SK-N-SH (cell line): ENCODE measurements around the gene ATP2A1. TPM values are rescaled to one million over a fixed set of nuclear protein-coding genes. Genes with fewer than 3 reads are reported as not detected.
"Not testable (repeated sequence)": the region's sequence is repeated elsewhere in the genome, so short reads cannot be mapped to it uniquely, and the experiment has no call there.

Experiments used
- CTCF ChIA-PET: fragments of 300-600, 350-600 bp; formaldehyde crosslinking; extraction: SDS; loops from one replicate; lab custom pipeline; 2021; lab: Yijun Ruan, JAX
- POLR2A ChIA-PET: fragments of 350-600 bp; sonication (Branson Sonifier 250); formaldehyde crosslinking; extraction: SDS; loops from one replicate; lab custom pipeline; 2020; ENCODE audit warnings: antibody characterized with exemption, inconsistent platforms; lab: Yijun Ruan, JAX
- DNase-seq: peaks from one replicate; pipeline ENCODE4 v3.0.0; 2012
- H2AFZ ChIP-seq: fragments of 200-600 bp; sonication (generic); 2 replicates; pipeline ENCODE4 v1.8.1; 2016; ENCODE audit warnings: antibody characterized with exemption, mild to moderate bottlenecking, low read depth
- H3F3A ChIP-seq: fragments of 200-600 bp; sonication (generic); replicated peaks from 2 replicates; pipeline ENCODE3; 2016; ENCODE audit warnings: antibody characterized with exemption, mild to moderate bottlenecking; ENCODE audit not compliant: insufficient read depth
- H3K27ac ChIP-seq, 2 experiments: fragments of 200-500 bp in 1 of 2; fragments of 200-600 bp in 1 of 2; sonication (Bioruptor generic) in 1 of 2; sonication (generic), shearing (Covaris generic) in 1 of 2; 2 replicates each; pipeline versions ENCODE4 v1.5.1 to v1.6.1; 2014 to 2016; ENCODE audit warnings: low read depth in 2 of 2, inconsistent platforms in 1 of 2, low read length in 1 of 2, mild to moderate bottlenecking in 1 of 2, mixed read lengths in 1 of 2
- H3K27me3 ChIP-seq: fragments of 200-600 bp; sonication (generic), shearing (Covaris generic); 2 replicates; pipeline ENCODE4 v1.6.1; 2016; ENCODE audit warnings: mixed run types; ENCODE audit not compliant: insufficient read depth
- H3K36me3 ChIP-seq, 2 experiments: fragments of 200-500 bp in 1 of 2; fragments of 200-600 bp in 1 of 2; sonication (Bioruptor generic) in 1 of 2; sonication (generic) in 1 of 2; replicated peaks in 1 of 2; 2 replicates each; pipeline versions ENCODE3 to v1.5.1; 2014 to 2016; ENCODE audit warnings: low read length in 1 of 2, mild to moderate bottlenecking in 1 of 2; ENCODE audit not compliant: insufficient read depth in 2 of 2, control insufficient read depth in 1 of 2
- H3K4me1 ChIP-seq, 2 experiments: fragments of 200-500 bp in 1 of 2; fragments of 200-600 bp in 1 of 2; sonication (Bioruptor generic) in 1 of 2; sonication (generic), shearing (Covaris generic) in 1 of 2; 2 replicates each; pipeline versions ENCODE4 v1.5.1 to v1.6.1; 2014 to 2016; ENCODE audit warnings: low read depth in 1 of 2, low read length in 1 of 2, mixed run types in 1 of 2; ENCODE audit not compliant: insufficient read depth in 2 of 2, control insufficient read depth in 1 of 2
- H3K4me2 ChIP-seq: fragments of 200-600 bp; sonication (generic), shearing (Covaris generic); 2 replicates; pipeline ENCODE4 v1.6.1; 2017; ENCODE audit warnings: mixed run types
- H3K4me3 ChIP-seq, 2 experiments: fragments of 200-500 bp in 1 of 2; fragments of 200-600 bp in 1 of 2; sonication (Bioruptor generic) in 1 of 2; sonication (generic), shearing (Covaris generic) in 1 of 2; 2 replicates each; pipeline versions ENCODE4 v1.5.1 to v1.8.1; 2014 to 2016; ENCODE audit warnings: low read depth in 2 of 2, inconsistent platforms in 1 of 2, low read length in 1 of 2, mild to moderate bottlenecking in 1 of 2, mixed read lengths in 1 of 2, moderate library complexity in 1 of 2
- H3K79me2 ChIP-seq: fragments of 200-600 bp; sonication (generic); 2 replicates; pipeline ENCODE4 v1.8.1; 2017; ENCODE audit warnings: mild to moderate bottlenecking; ENCODE audit not compliant: insufficient read depth
- H3K9ac ChIP-seq: fragments of 200-600 bp; sonication (generic); 2 replicates; pipeline ENCODE4 v1.6.1; 2017; ENCODE audit warnings: mixed run types
- H3K9me2 ChIP-seq: fragments of 200-600 bp; sonication (generic); 2 replicates; pipeline ENCODE4 v1.6.1; 2017; ENCODE audit warnings: mixed run types
- H3K9me3 ChIP-seq: fragments of 200-600 bp; sonication (generic); 2 replicates; pipeline ENCODE4 v1.6.1; 2017; ENCODE audit warnings: mixed run types, mild to moderate bottlenecking, moderate library complexity
- H4K20me1 ChIP-seq: fragments of 200-600 bp; sonication (generic); 2 replicates; pipeline ENCODE4 v1.6.1; 2017; ENCODE audit warnings: mild to moderate bottlenecking, mixed run types; ENCODE audit not compliant: insufficient read depth
- CHD2 ChIP-seq: fragments of 150-350 bp; IDR thresholded peaks from 2 replicates; pipeline ENCODE4 v1.6.1; 2018; ENCODE audit warnings: low read length; ENCODE audit not compliant: partially characterized antibody
- ELF1 ChIP-seq: IDR thresholded peaks from 2 replicates; pipeline ENCODE4 v1.4.0; 2012
- FOSL2 ChIP-seq: IDR thresholded peaks from 2 replicates; pipeline ENCODE4 v1.4.0; 2012; ENCODE audit warnings: low read depth, mild to moderate bottlenecking, moderate library complexity, borderline replicate concordance
- JUND ChIP-seq: IDR thresholded peaks from 2 replicates; pipeline ENCODE4 v1.4.0; 2012
- POLR2AphosphoS5 ChIP-seq: IDR thresholded peaks from 2 replicates; pipeline ENCODE4 v1.6.1; 2012; ENCODE audit warnings: low read depth, low read length
- RFX5 ChIP-seq: IDR thresholded peaks from 2 replicates; pipeline ENCODE4 v1.6.1; 2012; ENCODE audit warnings: mild to moderate bottlenecking, improper control_type of control experiment, low read length
- RXRA ChIP-seq: IDR thresholded peaks from 2 replicates; pipeline ENCODE4 v1.4.0; 2012; ENCODE audit warnings: low read depth, mild to moderate bottlenecking, borderline replicate concordance
- SMC3 ChIP-seq: IDR thresholded peaks from 2 replicates; pipeline ENCODE4 v1.6.1; 2012; ENCODE audit warnings: low read depth, low read length, improper control_type of control experiment
- YY1 ChIP-seq: IDR thresholded peaks from 2 replicates; pipeline ENCODE4 v1.4.0; 2012; ENCODE audit warnings: low read depth, mild to moderate bottlenecking
- WGBS: methylation state at CpG from one replicate; pipeline ENCODE4 v1.1.6; 2017; ENCODE audit warnings: low lambda C conversion rate; 5-methylcytosine and 5-hydroxymethylcytosine counted together
- polyA plus RNA-seq, 3 experiments: library from polyadenylated mRNA; depleted of rRNA; stranded (reverse); fragments of >200 nt; gene quantifications; 2 replicates each; pipeline ENCODE4 v1.2.3, GENCODE V29; 2012
- TF ChIP-seq, protein P1 (sequence below): fragments of 150-350 bp; IDR thresholded peaks from 2 replicates; pipeline ENCODE4 v1.6.1; 2017; ENCODE audit warnings: antibody characterized with exemption, low read length, low read depth, borderline replicate concordance
- TF ChIP-seq, protein P2 (sequence below): IDR thresholded peaks from 2 replicates; pipeline ENCODE4 v1.4.0; 2012; ENCODE audit warnings: low read depth, borderline replicate concordance
- TF ChIP-seq, protein P3 (sequence below): fragments of 200-600 bp; sonication (generic); IDR thresholded peaks from 2 replicates; pipeline ENCODE4 v1.6.1; 2017; ENCODE audit warnings: antibody characterized with exemption, mild to moderate bottlenecking, moderate library complexity

ATP2A1 gene
- polyA plus RNA-seq, 1 of the 3 experiments (the other 2 are of a cell fraction): 3.0 TPM

DNA sequence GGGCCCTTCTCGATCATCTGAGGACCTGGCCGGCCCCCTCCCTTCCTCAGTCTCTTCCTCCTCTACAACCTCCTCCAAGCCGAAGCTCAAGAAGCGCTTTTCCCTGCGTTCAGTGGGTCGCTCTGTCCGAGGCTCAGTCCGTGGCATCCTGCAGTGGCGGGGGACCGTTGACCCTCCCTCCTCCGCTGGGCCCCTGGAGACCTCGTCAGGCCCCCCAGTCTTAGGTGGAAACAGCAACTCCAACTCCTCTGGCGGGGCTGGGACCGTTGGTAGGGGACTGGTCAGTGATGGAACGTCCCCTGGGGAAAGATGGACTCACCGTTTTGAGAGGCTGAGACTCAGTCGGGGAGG, 11.9 kb upstream of the ATP2A1 start:
- peaks cover 53% of the 10 kb centered on the region for H3K79me2 ChIP-seq
- no peak overlapping the region for H3K27ac ChIP-seq
- CTCF ChIA-PET: interaction anchor here (2.0 to 5.2 kb wide), 2 partner anchors 20 to 79 kb away, joined by 5 to 35 read pairs; partner anchors contain the start of gene TUFM
- DNase-seq: no peak
- no peak overlapping the region for H3K9ac ChIP-seq
- POLR2A ChIA-PET: interaction anchor here (1.1 kb wide), 1 partner anchor 13 kb away, joined by 4 read pairs; no protein-coding TSS in a partner anchor
- H3K4me1 ChIP-seq: peaks cover 13 to 14% of the 10 kb centered on the region in 2 experiments; a peak in 3 of 4 replicates
- 95% methylated on average over 17 of the region's 17 CpGs for WGBS
- no peaks in the 10 kb centered on the region for H3K27me3 ChIP-seq
- H4K20me1 ChIP-seq: 0 out of 2 replicates have a peak, but pooled peaks cover 5% of the 10 kb centered on the region
- H3K36me3 ChIP-seq: peaks cover 12 to 36% of the 10 kb centered on the region in 2 experiments
- TF ChIP-seq POLR2AphosphoS5 (no peak), FOSL2 (no peak)
- TF ChIP-seq, all 33 proteins: peak for 0
- no peak overlapping the region for H3K4me3 ChIP-seq
- H2AFZ ChIP-seq: no peak overlapping the region
- H3F3A ChIP-seq: no peaks in the 10 kb centered on the region
- H3K9me2 ChIP-seq: no peaks in the 10 kb centered on the region
- no peak overlapping the region for H3K4me2 ChIP-seq
- no peaks in the 10 kb centered on the region for H3K9me3 ChIP-seq

DNA sequence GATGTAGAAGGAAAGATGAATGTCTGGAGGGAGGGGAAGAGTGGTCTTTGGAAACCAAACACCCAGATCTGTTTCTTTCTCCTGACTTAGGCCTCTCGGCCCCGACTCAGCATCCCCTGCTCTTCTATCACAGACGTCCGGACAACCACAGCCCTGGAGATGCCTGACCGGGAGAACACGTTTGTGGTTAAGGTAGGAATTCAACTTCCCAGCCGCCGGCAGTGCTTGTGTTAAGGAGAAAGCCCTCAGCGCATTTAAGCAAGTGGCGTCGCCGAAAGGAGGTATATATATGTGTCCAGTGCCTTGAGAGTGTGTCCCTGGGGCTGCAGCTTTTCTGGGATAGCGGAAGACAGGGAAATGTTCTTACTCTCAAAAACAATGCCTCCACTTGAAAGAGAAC, 11.0 kb upstream of the ATP2A1 start:
- Histone ChIP-seq H3F3A (no peaks in the 10 kb centered on the region), H3K79me2 (peaks cover 44% of the 10 kb centered on the region)
- TF ChIP-seq YY1 (no peak), JUND (no peak), RXRA (no peak), SMC3 (no peak), RFX5 (no peak), CHD2 (no peak), ELF1 (no peak)
- TF ChIP-seq, protein P1, sequence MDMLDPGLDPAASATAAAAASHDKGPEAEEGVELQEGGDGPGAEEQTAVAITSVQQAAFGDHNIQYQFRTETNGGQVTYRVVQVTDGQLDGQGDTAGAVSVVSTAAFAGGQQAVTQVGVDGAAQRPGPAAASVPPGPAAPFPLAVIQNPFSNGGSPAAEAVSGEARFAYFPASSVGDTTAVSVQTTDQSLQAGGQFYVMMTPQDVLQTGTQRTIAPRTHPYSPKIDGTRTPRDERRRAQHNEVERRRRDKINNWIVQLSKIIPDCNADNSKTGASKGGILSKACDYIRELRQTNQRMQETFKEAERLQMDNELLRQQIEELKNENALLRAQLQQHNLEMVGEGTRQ: no peak
- TF ChIP-seq, protein P2, sequence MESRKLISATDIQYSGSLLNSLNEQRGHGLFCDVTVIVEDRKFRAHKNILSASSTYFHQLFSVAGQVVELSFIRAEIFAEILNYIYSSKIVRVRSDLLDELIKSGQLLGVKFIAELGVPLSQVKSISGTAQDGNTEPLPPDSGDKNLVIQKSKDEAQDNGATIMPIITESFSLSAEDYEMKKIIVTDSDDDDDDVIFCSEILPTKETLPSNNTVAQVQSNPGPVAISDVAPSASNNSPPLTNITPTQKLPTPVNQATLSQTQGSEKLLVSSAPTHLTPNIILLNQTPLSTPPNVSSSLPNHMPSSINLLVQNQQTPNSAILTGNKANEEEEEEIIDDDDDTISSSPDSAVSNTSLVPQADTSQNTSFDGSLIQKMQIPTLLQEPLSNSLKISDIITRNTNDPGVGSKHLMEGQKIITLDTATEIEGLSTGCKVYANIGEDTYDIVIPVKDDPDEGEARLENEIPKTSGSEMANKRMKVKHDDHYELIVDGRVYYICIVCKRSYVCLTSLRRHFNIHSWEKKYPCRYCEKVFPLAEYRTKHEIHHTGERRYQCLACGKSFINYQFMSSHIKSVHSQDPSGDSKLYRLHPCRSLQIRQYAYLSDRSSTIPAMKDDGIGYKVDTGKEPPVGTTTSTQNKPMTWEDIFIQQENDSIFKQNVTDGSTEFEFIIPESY: no peak
- TF ChIP-seq, protein P3, sequence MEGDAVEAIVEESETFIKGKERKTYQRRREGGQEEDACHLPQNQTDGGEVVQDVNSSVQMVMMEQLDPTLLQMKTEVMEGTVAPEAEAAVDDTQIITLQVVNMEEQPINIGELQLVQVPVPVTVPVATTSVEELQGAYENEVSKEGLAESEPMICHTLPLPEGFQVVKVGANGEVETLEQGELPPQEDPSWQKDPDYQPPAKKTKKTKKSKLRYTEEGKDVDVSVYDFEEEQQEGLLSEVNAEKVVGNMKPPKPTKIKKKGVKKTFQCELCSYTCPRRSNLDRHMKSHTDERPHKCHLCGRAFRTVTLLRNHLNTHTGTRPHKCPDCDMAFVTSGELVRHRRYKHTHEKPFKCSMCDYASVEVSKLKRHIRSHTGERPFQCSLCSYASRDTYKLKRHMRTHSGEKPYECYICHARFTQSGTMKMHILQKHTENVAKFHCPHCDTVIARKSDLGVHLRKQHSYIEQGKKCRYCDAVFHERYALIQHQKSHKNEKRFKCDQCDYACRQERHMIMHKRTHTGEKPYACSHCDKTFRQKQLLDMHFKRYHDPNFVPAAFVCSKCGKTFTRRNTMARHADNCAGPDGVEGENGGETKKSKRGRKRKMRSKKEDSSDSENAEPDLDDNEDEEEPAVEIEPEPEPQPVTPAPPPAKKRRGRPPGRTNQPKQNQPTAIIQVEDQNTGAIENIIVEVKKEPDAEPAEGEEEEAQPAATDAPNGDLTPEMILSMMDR: no peak
- TF ChIP-seq, all 33 proteins: peak for 0
- 95% methylated on average over 13 of the region's 13 CpGs for WGBS
- H3K4me2 ChIP-seq: no peak overlapping the region
- H3K9me2 ChIP-seq: no peaks in the 10 kb centered on the region
- no peak overlapping the region for H3K9ac ChIP-seq
- ChIA-PET POLR2A (no interaction called here), CTCF (interaction anchor here (2.0 kb wide), 1 partner anchor 78 kb away, joined by 5 read pairs; no protein-coding TSS in a partner anchor)
- no peaks in the 10 kb centered on the region for H3K27me3 ChIP-seq
- DNase-seq: no peak
- peaks cover 9 to 13% of the 10 kb centered on the region in 2 experiments; a peak in 3 of 4 replicates for H3K4me1 ChIP-seq
- H3K36me3 ChIP-seq: peaks cover 12 to 44% of the 10 kb centered on the region in 2 experiments
- H2AFZ ChIP-seq: no peak overlapping the region
- 0 out of 2 replicates have a peak, but pooled peaks cover 5% of the 10 kb centered on the region for H4K20me1 ChIP-seq
- no peaks in the 10 kb centered on the region for H3K9me3 ChIP-seq
- H3K27ac ChIP-seq: no peak overlapping the region
- H3K4me3 ChIP-seq: no peak overlapping the region

DNA sequence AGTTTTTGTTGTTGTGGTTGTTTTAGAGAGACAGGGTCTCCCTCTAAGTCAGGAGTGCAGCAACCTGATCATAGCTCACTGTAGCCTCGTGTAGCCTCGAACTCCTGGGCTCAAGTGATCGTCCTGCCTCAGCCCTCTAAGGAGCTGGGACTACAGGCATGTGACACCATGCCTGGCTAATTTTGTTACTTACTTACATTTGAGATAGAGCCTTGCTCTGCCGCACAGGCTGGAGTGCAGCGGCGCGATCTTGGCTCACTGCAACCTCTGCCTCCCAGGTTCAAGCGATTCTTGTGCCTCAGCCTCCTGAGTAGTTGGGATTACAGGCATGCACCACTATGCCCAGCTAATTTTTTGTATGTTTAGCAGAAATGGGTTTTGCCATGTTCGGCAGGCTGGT, 10.6 kb upstream of the ATP2A1 start:
- H4K20me1 ChIP-seq, H3F3A ChIP-seq, H3K4me2 ChIP-seq, H3K9me3 ChIP-seq, POLR2A ChIA-PET, H3K9ac ChIP-seq, H2AFZ ChIP-seq, H3K4me3 ChIP-seq, H3K9me2 ChIP-seq, DNase-seq, H3K27ac ChIP-seq, H3K27me3 ChIP-seq: not testable (repeated sequence)
- Histone ChIP-seq H3K79me2 (peaks cover 40% of the 10 kb centered on the region), H3K4me1 (peaks cover 7 to 13% of the 10 kb centered on the region in 2 experiments; a peak in 2 of 4 replicates), H3K36me3 (peaks cover 12 to 48% of the 10 kb centered on the region in 2 experiments)
- CTCF ChIA-PET: interaction anchor here (2.0 kb wide), 1 partner anchor 78 kb away, joined by 5 read pairs; no protein-coding TSS in a partner anchor
- 90% methylated on average over 8 of the region's 9 CpGs for WGBS
